CD1c-positive myeloid dendritic cell (primary cell): ENCODE measurements around the gene ANK3.

Source experiments
- DNase-seq: peaks from one replicate; pipeline ENCODE4 v3.0.0-alpha.2; 2016; ENCODE audit errors: extremely low spot score

ANK3 gene

DNA sequence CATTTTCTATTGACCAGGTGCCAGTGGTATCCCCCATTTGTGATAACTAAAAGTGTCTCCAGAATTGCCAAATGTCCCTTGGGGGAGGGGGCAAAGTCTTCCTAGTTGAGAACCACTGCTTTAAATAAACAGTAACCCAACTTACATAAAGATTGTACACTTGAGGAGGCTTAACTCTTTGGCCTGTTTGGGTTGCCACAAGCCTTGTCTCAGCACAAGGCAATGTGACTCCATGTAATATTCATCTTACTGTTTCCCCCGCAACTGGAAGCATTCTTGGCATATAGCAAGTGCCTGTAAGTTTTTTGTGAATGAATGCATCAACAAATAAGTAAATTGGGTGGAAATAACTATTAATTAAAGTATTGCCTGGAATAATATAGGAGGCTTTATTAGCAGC is 108.3 kb downstream of the ANK3 start:
- DNase-seq: no peak

- DNase-seq: no peak
These were observed 109.2 kb downstream of the ANK3 start for GRCh38 chr10:60280475-60280874.

GRCh38 chr10:60277656-60278055 is 112.0 kb downstream of the ANK3 start:
- DNase-seq: no peak

GRCh38 chr10:60276232-60276631 is 113.4 kb downstream of the ANK3 start:
- no peak for DNase-seq

- DNase-seq: peak; percentile 55
These were observed 118.2 kb downstream of the ANK3 start for GRCh38 chr10:60271319-60272040.

GRCh38 chr10:60270426-60270825 is 119.2 kb downstream of the ANK3 start:
- DNase-seq: no peak

DNA sequence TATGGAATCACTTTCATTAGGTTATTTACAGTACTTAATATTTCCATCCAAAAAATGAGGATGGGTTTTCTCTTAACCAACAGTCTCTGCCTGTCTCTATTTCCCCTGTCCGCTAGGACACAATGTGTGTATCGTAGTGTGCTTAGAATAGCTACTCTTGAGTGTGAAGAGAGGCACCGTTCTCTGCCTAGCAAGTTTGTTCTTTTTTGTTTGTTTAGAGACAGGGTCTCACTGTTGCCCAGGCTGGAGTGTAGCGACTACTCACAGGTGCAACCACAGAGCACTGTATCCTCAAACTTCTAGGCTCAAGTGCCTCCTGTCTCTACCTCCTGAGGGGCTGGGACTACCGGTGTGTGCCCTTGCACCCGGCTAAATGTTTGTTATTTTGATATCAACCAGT is 121.9 kb downstream of the ANK3 start:
- no peak for DNase-seq

GRCh38 chr10:60266513-60266912 is 123.2 kb downstream of the ANK3 start:
- DNase-seq: no peak

DNA sequence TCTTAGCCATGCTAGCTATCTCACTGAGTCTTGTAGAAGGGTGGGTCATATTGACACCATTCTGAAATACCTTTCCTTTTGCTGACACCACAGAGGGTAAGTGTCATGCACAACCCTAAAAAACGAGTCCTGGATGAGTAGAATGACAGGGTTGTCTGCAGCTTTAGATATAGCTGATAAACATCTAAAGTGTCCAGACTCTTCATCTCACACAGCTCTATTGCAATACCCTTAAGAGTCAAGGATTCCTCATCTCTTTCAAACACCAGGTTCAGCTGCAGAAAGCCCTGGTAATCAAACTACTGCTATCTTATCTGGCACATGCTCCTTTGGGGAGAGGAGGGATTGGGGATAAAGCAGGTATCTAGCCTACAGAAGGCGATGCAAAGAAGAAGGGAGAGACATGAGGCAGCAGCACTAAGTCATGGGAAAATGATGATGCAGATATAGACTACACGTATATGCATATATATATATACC is 127.0 kb downstream of the ANK3 start:
- no peak for DNase-seq

DNA sequence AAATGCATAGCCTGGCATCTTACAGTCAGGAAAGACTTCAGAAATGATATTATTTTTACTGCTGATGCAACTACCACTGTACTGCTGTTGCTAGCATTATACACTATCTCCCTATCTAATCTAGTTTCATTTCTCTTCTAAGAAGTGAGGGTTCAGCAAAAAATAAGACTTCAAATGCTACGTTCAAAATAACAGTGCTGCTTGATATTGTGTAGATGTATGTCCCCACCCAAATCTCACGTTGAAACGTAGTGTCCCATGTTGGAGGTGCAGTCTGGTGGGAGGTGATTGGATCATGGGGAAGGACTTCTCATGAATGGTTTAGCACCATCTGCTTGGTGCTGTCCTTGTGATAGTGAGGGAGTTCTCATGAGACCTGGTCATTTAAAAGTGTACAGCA is 129.4 kb downstream of the ANK3 start:
- no peak for DNase-seq

- no peak for DNase-seq
These were observed 131.3 kb downstream of the ANK3 start for GRCh38 chr10:60258429-60258797.

DNA sequence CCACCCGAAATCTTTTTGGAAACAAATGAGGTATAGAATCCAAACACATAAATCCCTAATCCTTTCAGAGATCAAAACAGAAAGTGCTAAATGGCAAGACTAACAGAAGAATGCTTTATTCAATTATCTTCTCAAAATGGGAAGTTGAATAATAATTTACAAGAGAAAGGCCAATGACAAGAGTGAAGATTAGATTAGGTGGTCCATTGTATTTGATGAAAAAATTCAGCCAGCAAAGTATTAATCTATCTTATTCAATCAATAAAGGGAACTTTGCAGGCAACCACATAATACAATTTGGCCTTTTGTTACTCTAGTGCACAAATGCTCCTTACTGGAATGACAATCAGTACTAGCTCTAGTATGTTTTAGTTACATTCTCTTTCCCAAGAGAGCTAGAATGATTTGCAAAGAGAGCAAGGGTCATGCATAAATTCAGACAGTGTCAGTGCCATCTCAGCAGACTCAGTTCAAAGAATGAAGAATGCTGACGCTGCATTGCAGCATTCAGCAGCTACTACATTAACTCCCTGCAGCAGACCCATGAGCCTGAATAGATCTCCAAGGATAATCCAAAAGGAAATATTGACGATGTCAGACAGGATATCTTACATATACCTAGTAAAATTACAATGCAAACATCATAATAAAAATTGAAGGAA is 131.8 kb downstream of the ANK3 start:
- no peak for DNase-seq

- no peak for DNase-seq
These were observed 134.9 kb downstream of the ANK3 start for GRCh38 chr10:60254776-60255175.

- no peak for DNase-seq
These were observed 136.2 kb downstream of the ANK3 start for GRCh38 chr10:60253484-60253883.

GRCh38 chr10:60252688-60253087 is 137.0 kb downstream of the ANK3 start:
- DNase-seq: no peak

- DNase-seq: no peak
These were observed 143.3 kb downstream of the ANK3 start for GRCh38 chr10:60246382-60246781.

DNA sequence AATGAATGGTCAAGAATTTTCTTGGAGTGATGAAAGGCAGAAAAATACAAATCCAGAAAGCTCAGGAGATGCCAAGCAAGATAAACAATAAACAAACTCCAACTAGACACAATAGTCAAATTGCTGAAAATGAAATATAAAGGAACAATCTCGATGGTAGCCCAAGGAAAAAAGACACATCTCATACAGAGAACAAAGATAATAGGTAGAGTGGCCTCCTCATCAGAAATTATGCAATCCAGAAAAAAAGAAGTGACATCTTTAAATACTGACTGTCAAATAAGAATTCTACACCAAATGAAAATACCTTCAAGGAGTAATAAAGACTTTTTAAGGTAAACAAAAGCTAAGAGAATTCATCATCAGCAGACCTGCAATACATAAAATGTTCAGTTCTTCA is 150.4 kb downstream of the ANK3 start:
- no peak for DNase-seq

- DNase-seq: peak; percentile 51
These were observed 150.9 kb downstream of the ANK3 start for GRCh38 chr10:60238759-60239100.

- peak; percentile 52 for DNase-seq
These were observed 151.5 kb downstream of the ANK3 start for GRCh38 chr10:60237977-60238758.

GRCh38 chr10:60236869-60237524 is 152.7 kb downstream of the ANK3 start:
- DNase-seq: peak; percentile 93

GRCh38 chr10:60235001-60235400 is 154.7 kb downstream of the ANK3 start:
- no peak for DNase-seq

- peak; percentile 61 for DNase-seq
These were observed 155.1 kb downstream of the ANK3 start for GRCh38 chr10:60234551-60234950.
